ENCODE results near the gene AARS2.

Gene AARS2

GRCh38 chr6:44273617-44274016 lies 39.5 kb downstream of the AARS2 start:
- no peak for DNase-seq

DNA sequence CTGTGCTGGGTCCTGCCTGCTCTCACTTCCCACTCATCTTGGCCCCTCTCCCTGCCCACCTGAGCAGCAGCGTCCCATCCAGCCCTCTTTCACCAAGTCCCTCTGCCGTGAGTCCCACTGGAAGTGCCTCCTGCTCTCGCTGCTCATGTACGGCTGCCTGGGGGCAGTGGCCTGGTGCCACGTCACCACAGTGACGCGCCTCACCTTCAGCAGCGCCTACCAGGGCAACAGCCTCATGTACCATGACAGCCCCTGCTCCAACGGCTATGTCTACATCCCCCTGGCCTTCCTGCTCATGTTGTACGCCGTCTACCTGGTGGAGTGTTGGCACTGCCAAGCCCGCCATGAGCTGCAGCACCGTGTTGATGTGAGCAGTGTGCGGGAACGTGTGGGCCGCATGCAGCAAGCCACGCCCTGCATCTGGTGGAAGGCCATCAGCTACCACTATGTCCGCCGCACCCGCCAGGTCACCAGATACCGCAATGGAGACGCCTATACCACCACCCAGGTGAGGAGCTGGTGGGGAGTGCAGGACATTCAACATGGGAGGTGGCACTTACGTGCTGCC lies 40.1 kb downstream of the AARS2 start:
- DNase-seq: no peak

GRCh38 chr6:44272529-44272928 lies 40.6 kb downstream of the AARS2 start:
- no peak for DNase-seq

DNA sequence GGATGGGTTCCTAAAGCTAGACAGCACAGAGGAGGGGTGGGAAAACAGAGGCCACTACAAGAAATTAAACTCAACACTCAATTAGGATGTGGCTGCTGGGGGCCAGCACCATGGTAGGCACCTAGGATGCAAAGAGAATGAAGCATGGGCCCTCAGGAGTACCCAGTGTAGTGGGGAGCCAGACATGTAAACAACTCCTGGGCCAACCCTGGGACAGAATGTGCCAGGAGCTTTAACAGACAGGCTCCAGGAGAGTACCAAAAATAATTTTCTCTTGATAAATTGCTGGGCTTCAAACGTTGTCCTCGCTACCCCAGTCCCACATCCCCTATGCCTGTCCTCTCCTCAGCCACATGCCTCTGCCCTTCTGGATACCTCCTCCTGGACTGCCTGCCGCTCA lies 41.2 kb downstream of the AARS2 start:
- DNase-seq: no peak

- no peak for DNase-seq
Measured at GRCh38 chr6:44271406-44271723, 41.8 kb downstream of the AARS2 start.

GRCh38 chr6:44270526-44271405 lies 42.4 kb downstream of the AARS2 start:
- no peak for DNase-seq

GRCh38 chr6:44269921-44270525 lies 43.1 kb downstream of the AARS2 start, which contains the start of gene TMEM151B:
TMEM151B (plus strand) TSS chr6:44270450; CDS start chr6:44270743, 293 bp downstream.
- peak; percentile 25 for DNase-seq

GRCh38 chr6:44269178-44269920 lies 43.8 kb downstream of the AARS2 start:
- DNase-seq: no peak

DNA sequence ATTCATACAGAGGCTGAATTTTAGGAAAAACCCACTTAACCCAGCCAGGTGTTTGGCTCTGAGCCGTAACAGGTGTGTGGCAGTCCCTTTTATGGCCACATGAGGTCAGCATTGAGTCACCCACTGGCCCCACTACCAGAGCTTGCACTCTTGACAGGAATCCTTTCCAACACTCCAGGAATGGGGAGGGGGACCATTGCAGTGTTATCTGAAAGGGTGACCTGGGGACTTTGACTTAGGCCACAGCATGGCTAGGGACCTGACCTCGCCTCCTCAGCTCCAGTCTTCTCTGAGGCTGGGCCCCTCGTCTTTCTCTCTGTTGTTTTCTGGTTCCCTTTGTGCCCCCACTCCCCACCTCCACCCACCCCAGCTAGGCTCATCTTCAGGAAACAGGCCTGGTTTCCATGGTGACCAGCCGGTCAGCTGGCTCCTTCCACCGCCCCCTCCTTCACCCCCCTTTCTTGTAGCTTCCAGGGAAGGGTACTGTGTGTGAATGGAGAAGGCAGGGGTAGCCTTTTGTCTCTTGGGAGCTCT lies 45.0 kb downstream of the AARS2 start:
- DNase-seq: peak; percentile 55

GRCh38 chr6:44267252-44267651 lies 45.9 kb downstream of the AARS2 start:
- no peak for DNase-seq

- no peak for DNase-seq
Measured at GRCh38 chr6:44266347-44266746, 46.8 kb downstream of the AARS2 start.

- no peak for DNase-seq
Measured at GRCh38 chr6:44265722-44266233, 47.4 kb downstream of the AARS2 start.

GRCh38 chr6:44265007-44265721 lies 48.0 kb downstream of the AARS2 start, which contains the start of gene NFKBIE:
NFKBIE (minus strand) TSS chr6:44265551; CDS start chr6:44265346, 205 bp downstream.
- DNase-seq: peak; percentile 92

GRCh38 chr6:44264154-44265006 lies 48.8 kb downstream of the AARS2 start:
- peak; percentile 33 for DNase-seq

GRCh38 chr6:44263354-44264100 lies 49.6 kb downstream of the AARS2 start:
- DNase-seq: no peak

GRCh38 chr6:44262467-44263353 lies 50.4 kb downstream of the AARS2 start:
- no peak for DNase-seq

GRCh38 chr6:44261581-44261980 lies 51.6 kb downstream of the AARS2 start:
- no peak for DNase-seq

DNA sequence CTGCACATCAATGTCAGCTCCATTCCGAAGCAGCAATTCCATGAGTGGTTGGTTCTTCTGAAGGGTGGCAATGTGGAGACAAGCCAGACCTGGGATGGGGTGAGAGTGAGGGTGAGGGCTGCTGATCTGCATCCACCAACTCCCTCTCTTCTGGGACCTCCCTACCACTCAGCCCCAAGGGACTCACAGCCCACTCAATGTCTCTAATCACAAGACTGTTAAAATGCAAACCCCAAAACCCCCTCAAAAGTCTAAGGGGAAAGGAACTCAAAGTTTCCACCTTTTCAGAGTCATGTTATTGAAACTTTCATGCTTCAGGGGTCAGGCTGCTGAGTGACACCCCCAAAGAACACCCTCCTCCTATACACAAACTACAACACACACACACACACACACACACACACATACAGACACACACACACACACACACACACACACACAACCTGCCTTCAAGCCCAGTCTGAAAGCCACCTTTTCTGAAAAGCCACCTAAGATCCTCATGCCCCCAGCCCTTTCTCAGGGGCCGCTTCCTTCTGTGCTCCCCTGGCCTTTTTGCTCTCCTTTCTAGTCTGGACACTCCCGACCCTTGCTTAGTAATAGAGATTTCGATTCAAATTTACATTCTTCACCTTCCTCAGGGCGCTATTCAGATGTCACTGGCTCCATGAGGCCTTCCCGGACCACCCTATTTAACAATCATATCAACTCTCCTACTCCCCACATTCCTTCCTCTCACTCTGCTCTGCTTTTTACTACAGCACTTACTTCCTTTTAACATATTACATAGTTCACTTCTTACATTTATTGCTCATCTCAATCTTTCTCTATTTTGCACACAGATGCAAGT lies 52.5 kb downstream of the AARS2 start:
- DNase-seq: no peak
